ENCODE results near the gene RTTN. TPM values are rescaled to one million over a fixed set of nuclear protein-coding genes. Genes with fewer than 3 reads are reported as not detected.
"Not testable (repeated sequence)": the region's sequence is repeated elsewhere in the genome, so short reads cannot be mapped to it uniquely, and the experiment has no call there.

Gene RTTN
- polyA plus RNA-seq, 2 of the 4 experiments (the other 2 are of a cell fraction), result 8.4 to 24.6 TPM

- DNase-seq (ENCODE audit: low read depth in 1 of 2, low spot score in 1 of 2), result no peak
- FAIRE-seq, result no peak
- Histone ChIP-seq H3K4me1 (no peaks in the 10 kb centered on the region), H3K4me3 (no peak overlapping the region), H3K27ac (no peak overlapping the region), H3K4me2 (no peak overlapping the region), H3K9me3 (no peaks in the 10 kb centered on the region)
- TF ChIP-seq RFX5 (IDR thresholded peaks at IDR 0.05) (no peak), CBX8 (IDR thresholded peaks at IDR 0.05) (no peak), MAZ (IDR thresholded peaks at IDR 0.05; ENCODE audit: borderline replicate concordance, low read depth, low read length) (no peak), ESRRA (IDR thresholded peaks at IDR 0.05; ENCODE audit: borderline replicate concordance, low read length) (no peak), SREBF2 (IDR thresholded peaks at IDR 0.05) (no peak), NFE2L2 (conservative IDR thresholded peaks at IDR 0.05; ENCODE audit: low read length) (no peak), MYC (IDR thresholded peaks at IDR 0.05; ENCODE audit: borderline replicate concordance, low read length) (no peak), CHD2 (IDR thresholded peaks at IDR 0.05; ENCODE audit: low read length, partially characterized antibody) (no peak), JUNB (IDR thresholded peaks at IDR 0.05) (no peak), CEBPB (IDR thresholded peaks at IDR 0.05) (no peak), FOSL2 (IDR thresholded peaks at IDR 0.05) (no peak), FOSL2 (CRISPR knock-in tag; IDR thresholded peaks at IDR 0.05) (no peak), RARB (CRISPR knock-in tag; IDR thresholded peaks at IDR 0.05) (no peak), HES2 (IDR thresholded peaks at IDR 0.05) (no peak), EHMT2 (IDR thresholded peaks at IDR 0.05; ENCODE audit: low read depth) (no peak), CHD4 (IDR thresholded peaks at IDR 0.05; ENCODE audit: borderline replicate concordance) (no peak), CBX2 (IDR thresholded peaks at IDR 0.05; ENCODE audit: borderline replicate concordance, low read depth) (no peak)
- 94% methylated on average over 7 of the region's 11 CpGs for WGBS (ENCODE audit: missing lambda C conversion rate)
- ATAC-seq, result no peak
- CTCF ChIA-PET, result no interaction called here
- POLR2A ChIA-PET, result no interaction called here
Observed at GRCh38 chr18:70110678-70111077, 94.8 kb downstream of the RTTN start.

- ATAC-seq (no peak), DNase-seq (ENCODE audit: low read depth in 1 of 2, low spot score in 1 of 2) (no peak), FAIRE-seq (no peak)
- no peak overlapping the region for H3K4me3 ChIP-seq
- TF ChIP-seq SREBF2 (IDR thresholded peaks at IDR 0.05), result no peak
- TF ChIP-seq FOSB (CRISPR knock-in tag; IDR thresholded peaks at IDR 0.05), result no peak
- TF ChIP-seq, protein P1, sequence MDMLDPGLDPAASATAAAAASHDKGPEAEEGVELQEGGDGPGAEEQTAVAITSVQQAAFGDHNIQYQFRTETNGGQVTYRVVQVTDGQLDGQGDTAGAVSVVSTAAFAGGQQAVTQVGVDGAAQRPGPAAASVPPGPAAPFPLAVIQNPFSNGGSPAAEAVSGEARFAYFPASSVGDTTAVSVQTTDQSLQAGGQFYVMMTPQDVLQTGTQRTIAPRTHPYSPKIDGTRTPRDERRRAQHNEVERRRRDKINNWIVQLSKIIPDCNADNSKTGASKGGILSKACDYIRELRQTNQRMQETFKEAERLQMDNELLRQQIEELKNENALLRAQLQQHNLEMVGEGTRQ (IDR thresholded peaks at IDR 0.05), result no peak
- no peak for TF ChIP-seq HOXB5 (CRISPR knock-in tag; IDR thresholded peaks at IDR 0.05)
- no peak for TF ChIP-seq FOSL2 (IDR thresholded peaks at IDR 0.05)
- no peak for TF ChIP-seq FOSL2 (CRISPR knock-in tag; IDR thresholded peaks at IDR 0.05)
- TF ChIP-seq ZC3H11A (IDR thresholded peaks at IDR 0.05), result no peak
- no peak for TF ChIP-seq ZFP36 (IDR thresholded peaks at IDR 0.05; ENCODE audit: borderline replicate concordance, partially characterized antibody)
- no peak for TF ChIP-seq MAZ (IDR thresholded peaks at IDR 0.05; ENCODE audit: borderline replicate concordance, low read depth, low read length)
- TF ChIP-seq RAD21 (conservative IDR thresholded peaks at IDR 0.05 in 1 of 2, IDR thresholded peaks at IDR 0.05 in 1 of 2), result no peak
- TF ChIP-seq RFX5 (IDR thresholded peaks at IDR 0.05), result no peak
- no peak for TF ChIP-seq EHF (CRISPR knock-in tag; IDR thresholded peaks at IDR 0.05)
- no peak for TF ChIP-seq POLR2A (IDR thresholded peaks at IDR 0.05; ENCODE audit: low read length)
- TF ChIP-seq CBX2 (IDR thresholded peaks at IDR 0.05; ENCODE audit: borderline replicate concordance, low read depth), result no peak
- TF ChIP-seq, protein P2, sequence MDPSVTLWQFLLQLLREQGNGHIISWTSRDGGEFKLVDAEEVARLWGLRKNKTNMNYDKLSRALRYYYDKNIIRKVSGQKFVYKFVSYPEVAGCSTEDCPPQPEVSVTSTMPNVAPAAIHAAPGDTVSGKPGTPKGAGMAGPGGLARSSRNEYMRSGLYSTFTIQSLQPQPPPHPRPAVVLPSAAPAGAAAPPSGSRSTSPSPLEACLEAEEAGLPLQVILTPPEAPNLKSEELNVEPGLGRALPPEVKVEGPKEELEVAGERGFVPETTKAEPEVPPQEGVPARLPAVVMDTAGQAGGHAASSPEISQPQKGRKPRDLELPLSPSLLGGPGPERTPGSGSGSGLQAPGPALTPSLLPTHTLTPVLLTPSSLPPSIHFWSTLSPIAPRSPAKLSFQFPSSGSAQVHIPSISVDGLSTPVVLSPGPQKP (IDR thresholded peaks at IDR 0.05; ENCODE audit: low read depth, low read length), result no peak
- no peak for TF ChIP-seq FOXS1 (CRISPR knock-in tag; IDR thresholded peaks at IDR 0.05)
- CTCF ChIA-PET, result no interaction called here
- no peak overlapping the region for H3K4me2 ChIP-seq
- H3K27ac ChIP-seq, result no peak overlapping the region
- POLR2A ChIA-PET, result no interaction called here
- H3K4me1 ChIP-seq, result no peaks in the 10 kb centered on the region
- H3K9me3 ChIP-seq, result 0 out of 3 replicates have a peak, but pooled peaks cover 3% of the 10 kb centered on the region
- WGBS (ENCODE audit: missing lambda C conversion rate), result 99% methylated on average over 6 of the region's 6 CpGs
Observed at GRCh38 chr18:70107091-70107490, 98.4 kb downstream of the RTTN start.

DNA sequence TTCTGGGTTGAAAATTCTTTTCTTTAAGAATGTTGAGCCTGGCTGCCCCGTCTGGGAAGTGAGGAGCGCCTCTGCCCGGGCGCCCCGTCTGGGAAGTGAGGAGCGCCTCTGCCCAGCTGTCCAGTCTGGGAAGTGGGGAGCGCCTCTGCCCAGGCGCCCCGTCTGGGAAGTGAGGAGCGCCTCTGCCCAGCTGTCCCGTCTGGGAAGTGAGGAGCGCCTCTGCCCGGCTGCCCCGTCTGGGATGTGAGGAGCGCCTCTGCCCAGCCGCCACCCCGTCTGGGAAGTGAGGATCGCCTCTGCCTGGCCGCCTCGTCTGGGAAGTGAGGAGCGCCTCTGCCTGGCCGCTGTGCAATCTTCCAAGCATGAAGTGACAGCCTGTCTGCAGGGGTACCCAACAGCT lies 102.6 kb downstream of the RTTN start:
- H3K27ac ChIP-seq; H3K4me2 ChIP-seq; CTCF ChIA-PET; H3K4me1 ChIP-seq; DNase-seq (ENCODE audit: low read depth in 1 of 2, low spot score in 1 of 2); POLR2A ChIA-PET; FAIRE-seq; ATAC-seq; H3K9me3 ChIP-seq; H3K4me3 ChIP-seq: not testable (repeated sequence)
- 92% methylated on average over 4 of the region's 22 CpGs for WGBS (ENCODE audit: missing lambda C conversion rate)

All from A549 (cell line).